OCI-LY1 (cell line): Measurements from ENCODE around the gene SCAMP5.

Experiments used
- H2AFZ ChIP-seq: fragments of 200-600 bp; sonication (generic), shearing (Covaris generic); 2 replicates; pipeline ENCODE4 v1.6.0; 2014; ENCODE audit warnings: antibody characterized with exemption, mild to moderate bottlenecking, low read length
- H3F3A ChIP-seq: fragments of 200-600 bp; sonication (generic), shearing (Covaris generic); 2 replicates; pipeline ENCODE4 v1.6.0; 2014; ENCODE audit warnings: mild to moderate bottlenecking, antibody characterized with exemption, low read length, moderate library complexity; ENCODE audit not compliant: insufficient read depth
- H3K27ac ChIP-seq: fragments of 200-600 bp; sonication (generic); 2 replicates; pipeline ENCODE4 v1.5.1; 2014; ENCODE audit warnings: low read length, mixed run types, mild to moderate bottlenecking, low read depth; ENCODE audit not compliant: poor library complexity, severe bottlenecking
- H3K27me3 ChIP-seq: fragments of 200-600 bp; sonication (generic); 2 replicates; pipeline ENCODE4 v1.6.0; 2014; ENCODE audit warnings: antibody characterized with exemption, mild to moderate bottlenecking, low read length, moderate library complexity; ENCODE audit not compliant: insufficient read depth
- H3K36me3 ChIP-seq: fragments of 200-600 bp; sonication (generic); 2 replicates; pipeline ENCODE4 v1.6.1; 2014; ENCODE audit warnings: mild to moderate bottlenecking, antibody characterized with exemption, low read length, moderate library complexity, mixed read lengths; ENCODE audit not compliant: insufficient read depth
- H3K4me1 ChIP-seq: fragments of 200-600 bp; sonication (generic); 2 replicates; pipeline ENCODE4 v1.5.1; 2014; ENCODE audit warnings: mild to moderate bottlenecking, low read length, moderate library complexity; ENCODE audit not compliant: insufficient read depth, severe bottlenecking
- H3K4me2 ChIP-seq: fragments of 200-600 bp; sonication (generic), shearing (Covaris generic); 2 replicates; pipeline ENCODE4 v1.6.1; 2014; ENCODE audit warnings: low read length
- H3K4me3 ChIP-seq: fragments of 200-600 bp; sonication (generic); 2 replicates; pipeline ENCODE4 v1.5.1; 2014; ENCODE audit warnings: low read length, low read depth, mild to moderate bottlenecking, mixed read lengths; ENCODE audit not compliant: poor library complexity, severe bottlenecking
- H3K79me2 ChIP-seq: fragments of 200-600 bp; shearing (Covaris generic); 2 replicates; pipeline ENCODE4 v1.6.1; 2016; ENCODE audit warnings: mixed run types, low read length, mixed read lengths; ENCODE audit not compliant: insufficient read depth
- H3K9ac ChIP-seq: fragments of 200-600 bp; sonication (generic), shearing (Covaris generic); 2 replicates; pipeline ENCODE4 v1.6.1; 2014; ENCODE audit warnings: mild to moderate bottlenecking, low read length, mixed read lengths
- H3K9me2 ChIP-seq: fragments of 200-600 bp; sonication (generic), shearing (Covaris generic); 2 replicates; pipeline ENCODE4 v1.6.1; 2014; ENCODE audit warnings: low read depth, mild to moderate bottlenecking, low read length, mixed read lengths
- H3K9me3 ChIP-seq: fragments of 200-600 bp; shearing (Covaris generic); 2 replicates; pipeline ENCODE4 v1.6.1; 2014; ENCODE audit warnings: low read length, mixed read lengths
- H4K20me1 ChIP-seq: fragments of 200-600 bp; sonication (generic), shearing (Covaris generic); 2 replicates; pipeline ENCODE4 v1.6.0; 2016; ENCODE audit warnings: mild to moderate bottlenecking, low read length; ENCODE audit not compliant: insufficient read depth
- EZH2 ChIP-seq: fragments of 200-600 bp; sonication (generic), shearing (Covaris generic); IDR thresholded peaks from 2 replicates; pipeline ENCODE4 v1.8.0; 2017; ENCODE audit warnings: borderline replicate concordance, mixed run types, mild to moderate bottlenecking, antibody characterized with exemption, low read length, moderate library complexity, mixed read lengths
- TF ChIP-seq, protein P1 (sequence below): fragments of 200-600 bp; sonication (generic), shearing (Covaris generic); IDR thresholded peaks from 2 replicates; pipeline ENCODE4 v1.5.1; 2017; ENCODE audit warnings: mild to moderate bottlenecking, antibody characterized with exemption, low read length, moderate library complexity, mixed read lengths

The SCAMP5 gene

DNA sequence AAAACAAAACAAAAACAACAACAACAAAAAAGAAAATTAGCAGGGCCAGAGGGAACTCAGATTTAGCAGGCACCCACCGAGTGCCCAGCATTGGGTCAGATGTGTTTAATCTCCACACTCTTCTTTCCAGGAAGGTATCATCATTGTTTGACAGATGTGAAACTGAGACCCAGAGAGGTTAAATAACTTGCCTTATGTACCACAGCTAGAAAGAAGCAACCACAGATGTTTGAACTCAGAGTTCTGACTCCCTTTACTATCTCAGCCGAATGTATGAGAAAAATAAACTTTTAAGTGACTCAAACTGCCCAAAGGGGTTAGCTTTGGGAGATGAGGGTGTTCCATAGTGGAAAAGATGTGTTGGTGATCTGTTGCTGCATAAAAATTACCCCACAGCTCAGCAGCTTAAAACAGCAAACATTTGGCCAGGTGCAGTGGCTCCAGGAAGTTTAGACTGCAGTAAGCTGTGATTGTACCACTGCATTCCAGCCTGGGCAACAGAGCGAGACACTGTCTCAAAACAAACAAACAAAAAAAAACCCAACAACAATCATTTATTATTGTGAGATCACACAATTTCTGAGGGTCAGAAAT is 34.3 kb upstream of the SCAMP5 start:
- Histone ChIP-seq H3K27me3 (no peaks in the 10 kb centered on the region), H4K20me1 (no peaks in the 10 kb centered on the region), H3F3A (no peaks in the 10 kb centered on the region), H3K79me2 (no peaks in the 10 kb centered on the region), H3K27ac (no peak overlapping the region), H3K4me3 (no peak overlapping the region), H2AFZ (no peak overlapping the region), H3K9me2 (no peaks in the 10 kb centered on the region), H3K4me2 (no peak overlapping the region), H3K9ac (no peak overlapping the region), H3K36me3 (no peaks in the 10 kb centered on the region), H3K4me1 (peaks cover 15% of the 10 kb centered on the region), H3K9me3 (no peaks in the 10 kb centered on the region)
- TF ChIP-seq, protein P1, sequence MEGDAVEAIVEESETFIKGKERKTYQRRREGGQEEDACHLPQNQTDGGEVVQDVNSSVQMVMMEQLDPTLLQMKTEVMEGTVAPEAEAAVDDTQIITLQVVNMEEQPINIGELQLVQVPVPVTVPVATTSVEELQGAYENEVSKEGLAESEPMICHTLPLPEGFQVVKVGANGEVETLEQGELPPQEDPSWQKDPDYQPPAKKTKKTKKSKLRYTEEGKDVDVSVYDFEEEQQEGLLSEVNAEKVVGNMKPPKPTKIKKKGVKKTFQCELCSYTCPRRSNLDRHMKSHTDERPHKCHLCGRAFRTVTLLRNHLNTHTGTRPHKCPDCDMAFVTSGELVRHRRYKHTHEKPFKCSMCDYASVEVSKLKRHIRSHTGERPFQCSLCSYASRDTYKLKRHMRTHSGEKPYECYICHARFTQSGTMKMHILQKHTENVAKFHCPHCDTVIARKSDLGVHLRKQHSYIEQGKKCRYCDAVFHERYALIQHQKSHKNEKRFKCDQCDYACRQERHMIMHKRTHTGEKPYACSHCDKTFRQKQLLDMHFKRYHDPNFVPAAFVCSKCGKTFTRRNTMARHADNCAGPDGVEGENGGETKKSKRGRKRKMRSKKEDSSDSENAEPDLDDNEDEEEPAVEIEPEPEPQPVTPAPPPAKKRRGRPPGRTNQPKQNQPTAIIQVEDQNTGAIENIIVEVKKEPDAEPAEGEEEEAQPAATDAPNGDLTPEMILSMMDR, result no peak
- no peak for TF ChIP-seq EZH2

DNA sequence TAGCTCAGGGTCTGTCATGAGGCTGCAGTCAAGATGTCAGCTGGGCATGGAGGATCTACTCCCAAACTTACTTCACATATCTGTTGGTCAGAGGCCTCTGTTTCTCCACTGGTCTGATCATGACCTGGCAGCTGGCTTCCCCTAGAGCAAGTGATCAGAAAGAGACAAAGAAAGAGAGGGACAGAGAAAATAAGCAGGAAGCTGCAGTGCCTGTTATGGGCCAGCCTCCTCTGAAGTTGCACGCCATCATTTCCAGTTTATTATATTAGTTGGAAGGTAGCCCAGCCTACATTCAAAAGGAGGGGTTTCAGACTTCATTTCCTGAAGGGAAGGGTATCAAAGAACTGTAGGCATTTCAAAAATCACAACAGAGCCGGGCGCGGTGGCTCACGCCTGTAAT is 33.7 kb upstream of the SCAMP5 start:
- no peak overlapping the region for H3K27ac ChIP-seq
- H3F3A ChIP-seq, result no peaks in the 10 kb centered on the region
- H4K20me1 ChIP-seq, result no peaks in the 10 kb centered on the region
- H3K79me2 ChIP-seq, result no peaks in the 10 kb centered on the region
- no peaks in the 10 kb centered on the region for H3K36me3 ChIP-seq
- no peaks in the 10 kb centered on the region for H3K9me3 ChIP-seq
- H3K27me3 ChIP-seq, result no peaks in the 10 kb centered on the region
- no peak for TF ChIP-seq EZH2
- TF ChIP-seq, protein P1, result no peak
- no peak overlapping the region for H3K4me3 ChIP-seq
- H3K9ac ChIP-seq, result no peak overlapping the region
- H3K4me1 ChIP-seq, result peaks cover 10% of the 10 kb centered on the region
- H3K9me2 ChIP-seq, result no peaks in the 10 kb centered on the region
- no peak overlapping the region for H2AFZ ChIP-seq
- H3K4me2 ChIP-seq, result no peak overlapping the region

- Histone ChIP-seq H3F3A (no peaks in the 10 kb centered on the region), H3K27ac (no peak overlapping the region), H3K9me2 (no peaks in the 10 kb centered on the region), H3K9me3 (no peaks in the 10 kb centered on the region), H3K79me2 (no peaks in the 10 kb centered on the region), H3K9ac (no peak overlapping the region), H3K27me3 (no peaks in the 10 kb centered on the region), H3K36me3 (no peaks in the 10 kb centered on the region), H3K4me1 (peaks cover 5% of the 10 kb centered on the region), H2AFZ (no peak overlapping the region), H3K4me3 (no peak overlapping the region), H3K4me2 (no peak overlapping the region), H4K20me1 (no peaks in the 10 kb centered on the region)
- no peak for TF ChIP-seq EZH2
- TF ChIP-seq, protein P1, result no peak
These were observed 33.1 kb upstream of the SCAMP5 start for GRCh38 chr15:74962219-74962618.
